ENCODE results near the gene PEAK1. TPM values are rescaled to one million over a fixed set of nuclear protein-coding genes. Genes with fewer than 3 reads are reported as not detected.

PEAK1 gene
- total RNA-seq, 1 donor from 2014 or later, result 60.0 TPM

GRCh38 chr15:77139312-77139711 lies 280.6 kb downstream of the PEAK1 start:
- H3K9me3 ChIP-seq (ENCODE audit: control insufficient read depth in 3 of 3, low read length in 3 of 3), result no peaks in the 10 kb centered on the region
- no peak overlapping the region for H3K9ac ChIP-seq (ENCODE audit: low read depth in 1 of 3, low read length in 3 of 3)
- H3K27me3 ChIP-seq (ENCODE audit: control insufficient read depth in 3 of 3, insufficient read depth in 3 of 3, low read length in 3 of 3), result no peaks in the 10 kb centered on the region
- H3K27ac ChIP-seq (ENCODE audit: low read depth, low read length), result no peak overlapping the region
- no peaks in the 10 kb centered on the region for H3K36me3 ChIP-seq (ENCODE audit: control insufficient read depth in 3 of 3, insufficient read depth in 3 of 3, low read length in 3 of 3)
- H3K4me1 ChIP-seq (ENCODE audit: control insufficient read depth in 3 of 3, insufficient read depth in 3 of 3, low read length in 3 of 3), result peaks cover 0 to 3% (median 0%) of the 10 kb centered on the region in 3 donors
- no peak overlapping the region for H3K4me3 ChIP-seq (ENCODE audit: low read length in 3 of 3)

- Histone ChIP-seq H3K4me1 (ENCODE audit: control insufficient read depth in 3 of 3, insufficient read depth in 3 of 3, low read length in 3 of 3) (no peaks in the 10 kb centered on the region), H3K27me3 (ENCODE audit: control insufficient read depth in 3 of 3, insufficient read depth in 3 of 3, low read length in 3 of 3) (no peaks in the 10 kb centered on the region), H3K36me3 (ENCODE audit: control insufficient read depth in 3 of 3, insufficient read depth in 3 of 3, low read length in 3 of 3) (peaks cover 0 to 5% (median 0%) of the 10 kb centered on the region in 3 donors), H3K9me3 (ENCODE audit: control insufficient read depth in 3 of 3, low read length in 3 of 3) (no peaks in the 10 kb centered on the region), H3K4me3 (ENCODE audit: low read length in 3 of 3) (no peak overlapping the region), H3K9ac (ENCODE audit: low read depth in 1 of 3, low read length in 3 of 3) (no peak overlapping the region), H3K27ac (ENCODE audit: low read depth, low read length) (no peak overlapping the region)
These were observed 281.8 kb downstream of the PEAK1 start for GRCh38 chr15:77138167-77138522.

- H3K4me3 ChIP-seq (ENCODE audit: low read length in 3 of 3), result no peak overlapping the region
- no peaks in the 10 kb centered on the region for H3K4me1 ChIP-seq (ENCODE audit: control insufficient read depth in 3 of 3, insufficient read depth in 3 of 3, low read length in 3 of 3)
- no peaks in the 10 kb centered on the region for H3K27me3 ChIP-seq (ENCODE audit: control insufficient read depth in 3 of 3, insufficient read depth in 3 of 3, low read length in 3 of 3)
- no peak overlapping the region for H3K27ac ChIP-seq (ENCODE audit: low read depth, low read length)
- H3K9me3 ChIP-seq (ENCODE audit: control insufficient read depth in 3 of 3, low read length in 3 of 3), result no peaks in the 10 kb centered on the region
- peaks cover 0 to 8% (median 0%) of the 10 kb centered on the region in 3 donors for H3K36me3 ChIP-seq (ENCODE audit: control insufficient read depth in 3 of 3, insufficient read depth in 3 of 3, low read length in 3 of 3)
- no peak overlapping the region for H3K9ac ChIP-seq (ENCODE audit: low read depth in 1 of 3, low read length in 3 of 3)
These were observed 284.7 kb downstream of the PEAK1 start for GRCh38 chr15:77135181-77135580.

GRCh38 chr15:77130315-77130930 lies 289.5 kb downstream of the PEAK1 start:
- H3K9me3 ChIP-seq (ENCODE audit: control insufficient read depth in 3 of 3, low read length in 3 of 3), result no peaks in the 10 kb centered on the region
- H3K4me1 ChIP-seq (ENCODE audit: control insufficient read depth in 3 of 3, insufficient read depth in 3 of 3, low read length in 3 of 3), result peaks cover 2 to 15% (median 10%) of the 10 kb centered on the region in 3 donors
- H3K36me3 ChIP-seq (ENCODE audit: control insufficient read depth in 3 of 3, insufficient read depth in 3 of 3, low read length in 3 of 3), result peaks cover 0 to 8% (median 0%) of the 10 kb centered on the region in 3 donors
- no peak overlapping the region for H3K9ac ChIP-seq (ENCODE audit: low read depth in 1 of 3, low read length in 3 of 3)
- H3K27me3 ChIP-seq (ENCODE audit: control insufficient read depth in 3 of 3, insufficient read depth in 3 of 3, low read length in 3 of 3), result no peaks in the 10 kb centered on the region
- no peak overlapping the region for H3K27ac ChIP-seq (ENCODE audit: low read depth, low read length)
- no peak overlapping the region for H3K4me3 ChIP-seq (ENCODE audit: low read length in 3 of 3)

- no peaks in the 10 kb centered on the region for H3K36me3 ChIP-seq (ENCODE audit: control insufficient read depth in 3 of 3, insufficient read depth in 3 of 3, low read length in 3 of 3)
- H3K4me1 ChIP-seq (ENCODE audit: control insufficient read depth in 3 of 3, insufficient read depth in 3 of 3, low read length in 3 of 3), result peaks cover 2 to 15% (median 10%) of the 10 kb centered on the region in 3 donors
- H3K9ac ChIP-seq (ENCODE audit: low read depth in 1 of 3, low read length in 3 of 3), result no peak overlapping the region
- no peak overlapping the region for H3K27ac ChIP-seq (ENCODE audit: low read depth, low read length)
- no peaks in the 10 kb centered on the region for H3K9me3 ChIP-seq (ENCODE audit: control insufficient read depth in 3 of 3, low read length in 3 of 3)
- no peak overlapping the region for H3K4me3 ChIP-seq (ENCODE audit: low read length in 3 of 3)
- no peaks in the 10 kb centered on the region for H3K27me3 ChIP-seq (ENCODE audit: control insufficient read depth in 3 of 3, insufficient read depth in 3 of 3, low read length in 3 of 3)
These were observed 292.3 kb downstream of the PEAK1 start for GRCh38 chr15:77127626-77128025.

GRCh38 chr15:77126529-77127326 lies 293.2 kb downstream of the PEAK1 start:
- Histone ChIP-seq H3K4me3 (ENCODE audit: low read length in 3 of 3) (no peak overlapping the region), H3K27ac (ENCODE audit: low read depth, low read length) (no peak overlapping the region), H3K27me3 (ENCODE audit: control insufficient read depth in 3 of 3, insufficient read depth in 3 of 3, low read length in 3 of 3) (no peaks in the 10 kb centered on the region), H3K36me3 (ENCODE audit: control insufficient read depth in 3 of 3, insufficient read depth in 3 of 3, low read length in 3 of 3) (no peaks in the 10 kb centered on the region), H3K9ac (ENCODE audit: low read depth in 1 of 3, low read length in 3 of 3) (no peak overlapping the region), H3K4me1 (ENCODE audit: control insufficient read depth in 3 of 3, insufficient read depth in 3 of 3, low read length in 3 of 3) (peaks cover 2 to 15% (median 10%) of the 10 kb centered on the region in 3 donors), H3K9me3 (ENCODE audit: control insufficient read depth in 3 of 3, low read length in 3 of 3) (no peaks in the 10 kb centered on the region)

GRCh38 chr15:77123854-77124253 lies 296.1 kb downstream of the PEAK1 start:
- Histone ChIP-seq H3K9me3 (ENCODE audit: control insufficient read depth in 3 of 3, low read length in 3 of 3) (no peaks in the 10 kb centered on the region), H3K4me1 (ENCODE audit: control insufficient read depth in 3 of 3, insufficient read depth in 3 of 3, low read length in 3 of 3) (peaks cover 9 to 18% (median 10%) of the 10 kb centered on the region in 3 donors), H3K27me3 (ENCODE audit: control insufficient read depth in 3 of 3, insufficient read depth in 3 of 3, low read length in 3 of 3) (no peaks in the 10 kb centered on the region), H3K9ac (ENCODE audit: low read depth in 1 of 3, low read length in 3 of 3) (no peak overlapping the region), H3K4me3 (ENCODE audit: low read length in 3 of 3) (no peak overlapping the region), H3K36me3 (ENCODE audit: control insufficient read depth in 3 of 3, insufficient read depth in 3 of 3, low read length in 3 of 3) (no peaks in the 10 kb centered on the region), H3K27ac (ENCODE audit: low read depth, low read length) (no peak overlapping the region)

GRCh38 chr15:77122576-77122975 lies 297.3 kb downstream of the PEAK1 start:
- no peak overlapping the region for H3K27ac ChIP-seq (ENCODE audit: low read depth, low read length)
- H3K27me3 ChIP-seq (ENCODE audit: control insufficient read depth in 3 of 3, insufficient read depth in 3 of 3, low read length in 3 of 3), result no peaks in the 10 kb centered on the region
- no peak overlapping the region for H3K4me3 ChIP-seq (ENCODE audit: low read length in 3 of 3)
- no peaks in the 10 kb centered on the region for H3K9me3 ChIP-seq (ENCODE audit: control insufficient read depth in 3 of 3, low read length in 3 of 3)
- H3K9ac ChIP-seq (ENCODE audit: low read depth in 1 of 3, low read length in 3 of 3), result no peak overlapping the region
- peaks cover 9 to 11% (median 9%) of the 10 kb centered on the region in 3 donors for H3K4me1 ChIP-seq (ENCODE audit: control insufficient read depth in 3 of 3, insufficient read depth in 3 of 3, low read length in 3 of 3)
- H3K36me3 ChIP-seq (ENCODE audit: control insufficient read depth in 3 of 3, insufficient read depth in 3 of 3, low read length in 3 of 3), result no peaks in the 10 kb centered on the region

- H3K9me3 ChIP-seq (ENCODE audit: control insufficient read depth in 3 of 3, low read length in 3 of 3), result no peaks in the 10 kb centered on the region
- H3K27ac ChIP-seq (ENCODE audit: low read depth, low read length), result no peak overlapping the region
- no peak overlapping the region for H3K9ac ChIP-seq (ENCODE audit: low read depth in 1 of 3, low read length in 3 of 3)
- peaks cover 4 to 6% (median 5%) of the 10 kb centered on the region in 3 donors for H3K4me1 ChIP-seq (ENCODE audit: control insufficient read depth in 3 of 3, insufficient read depth in 3 of 3, low read length in 3 of 3)
- H3K36me3 ChIP-seq (ENCODE audit: control insufficient read depth in 3 of 3, insufficient read depth in 3 of 3, low read length in 3 of 3), result no peaks in the 10 kb centered on the region
- no peaks in the 10 kb centered on the region for H3K27me3 ChIP-seq (ENCODE audit: control insufficient read depth in 3 of 3, insufficient read depth in 3 of 3, low read length in 3 of 3)
- no peak overlapping the region for H3K4me3 ChIP-seq (ENCODE audit: low read length in 3 of 3)
These were observed 298.3 kb downstream of the PEAK1 start for GRCh38 chr15:77121599-77121998.

GRCh38 chr15:77120576-77120975 lies 299.3 kb downstream of the PEAK1 start:
- Histone ChIP-seq H3K36me3 (ENCODE audit: control insufficient read depth in 3 of 3, insufficient read depth in 3 of 3, low read length in 3 of 3) (no peaks in the 10 kb centered on the region), H3K9ac (ENCODE audit: low read depth in 1 of 3, low read length in 3 of 3) (no peak overlapping the region), H3K27ac (ENCODE audit: low read depth, low read length) (no peak overlapping the region), H3K27me3 (ENCODE audit: control insufficient read depth in 3 of 3, insufficient read depth in 3 of 3, low read length in 3 of 3) (no peaks in the 10 kb centered on the region), H3K9me3 (ENCODE audit: control insufficient read depth in 3 of 3, low read length in 3 of 3) (no peaks in the 10 kb centered on the region), H3K4me3 (ENCODE audit: low read length in 3 of 3) (no peak overlapping the region), H3K4me1 (ENCODE audit: control insufficient read depth in 3 of 3, insufficient read depth in 3 of 3, low read length in 3 of 3) (peaks cover 0 to 6% (median 4%) of the 10 kb centered on the region in 3 donors)

Data from skeletal muscle tissue (tissue), 4 donors.